ENCODE results near the gene DUOXA2.

DNA sequence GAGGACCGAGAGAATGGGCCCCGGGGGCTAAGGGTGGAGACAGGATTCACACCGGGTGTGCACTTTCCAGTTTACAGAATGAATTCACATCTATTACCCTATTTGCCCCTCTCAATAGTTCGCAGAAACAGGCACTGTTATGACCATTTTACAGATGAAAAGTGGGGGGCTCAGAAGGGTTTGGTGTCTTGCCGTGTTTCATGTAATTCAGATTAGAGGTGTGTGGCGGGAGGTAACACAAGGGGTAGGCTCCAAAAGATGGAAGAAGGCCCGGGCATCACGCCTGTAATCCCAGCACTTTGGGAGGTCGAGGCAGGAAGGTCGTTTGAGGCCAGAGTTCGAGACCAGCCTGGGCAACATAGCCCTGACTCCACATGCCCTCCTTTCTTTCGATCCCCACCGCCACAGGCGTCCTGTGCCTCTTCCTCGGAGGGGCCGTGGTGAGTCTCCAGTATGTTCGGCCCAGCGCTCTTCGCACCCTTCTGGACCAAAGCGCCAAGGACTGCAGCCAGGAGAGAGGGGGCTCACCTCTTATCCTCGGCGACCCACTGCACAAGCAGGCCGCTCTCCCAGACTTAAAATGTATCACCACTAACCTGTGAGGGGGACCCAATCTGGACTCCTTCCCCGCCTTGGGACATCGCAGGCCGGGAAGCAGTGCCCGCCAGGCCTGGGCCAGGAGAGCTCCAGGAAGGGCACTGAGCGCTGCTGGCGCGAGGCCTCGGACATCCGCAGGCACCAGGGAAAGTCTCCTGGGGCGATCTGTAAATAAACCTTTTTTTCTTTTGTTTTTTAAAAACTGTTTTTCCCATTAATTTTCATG lies 3.4 kb downstream of the DUOXA2 start:
- TF ChIP-seq POLR2A (IDR thresholded peaks at IDR 0.05): no peak
- TF ChIP-seq, protein P1, sequence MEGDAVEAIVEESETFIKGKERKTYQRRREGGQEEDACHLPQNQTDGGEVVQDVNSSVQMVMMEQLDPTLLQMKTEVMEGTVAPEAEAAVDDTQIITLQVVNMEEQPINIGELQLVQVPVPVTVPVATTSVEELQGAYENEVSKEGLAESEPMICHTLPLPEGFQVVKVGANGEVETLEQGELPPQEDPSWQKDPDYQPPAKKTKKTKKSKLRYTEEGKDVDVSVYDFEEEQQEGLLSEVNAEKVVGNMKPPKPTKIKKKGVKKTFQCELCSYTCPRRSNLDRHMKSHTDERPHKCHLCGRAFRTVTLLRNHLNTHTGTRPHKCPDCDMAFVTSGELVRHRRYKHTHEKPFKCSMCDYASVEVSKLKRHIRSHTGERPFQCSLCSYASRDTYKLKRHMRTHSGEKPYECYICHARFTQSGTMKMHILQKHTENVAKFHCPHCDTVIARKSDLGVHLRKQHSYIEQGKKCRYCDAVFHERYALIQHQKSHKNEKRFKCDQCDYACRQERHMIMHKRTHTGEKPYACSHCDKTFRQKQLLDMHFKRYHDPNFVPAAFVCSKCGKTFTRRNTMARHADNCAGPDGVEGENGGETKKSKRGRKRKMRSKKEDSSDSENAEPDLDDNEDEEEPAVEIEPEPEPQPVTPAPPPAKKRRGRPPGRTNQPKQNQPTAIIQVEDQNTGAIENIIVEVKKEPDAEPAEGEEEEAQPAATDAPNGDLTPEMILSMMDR (IDR thresholded peaks at IDR 0.05): no peak

All from upper lobe of left lung (tissue), 4 donors.